GM21737 (cell line): Measurements from ENCODE around the gene MYO18B.

ENCODE experiments used
- ATAC-seq: cut with Tn5 transposase; IDR thresholded peaks from one replicate; pipeline ENCODE4 v1.9.1; 2021; ENCODE audit warnings: mild to moderate bottlenecking, moderate library complexity; ENCODE audit not compliant: unreplicated experiment

MYO18B gene

DNA sequence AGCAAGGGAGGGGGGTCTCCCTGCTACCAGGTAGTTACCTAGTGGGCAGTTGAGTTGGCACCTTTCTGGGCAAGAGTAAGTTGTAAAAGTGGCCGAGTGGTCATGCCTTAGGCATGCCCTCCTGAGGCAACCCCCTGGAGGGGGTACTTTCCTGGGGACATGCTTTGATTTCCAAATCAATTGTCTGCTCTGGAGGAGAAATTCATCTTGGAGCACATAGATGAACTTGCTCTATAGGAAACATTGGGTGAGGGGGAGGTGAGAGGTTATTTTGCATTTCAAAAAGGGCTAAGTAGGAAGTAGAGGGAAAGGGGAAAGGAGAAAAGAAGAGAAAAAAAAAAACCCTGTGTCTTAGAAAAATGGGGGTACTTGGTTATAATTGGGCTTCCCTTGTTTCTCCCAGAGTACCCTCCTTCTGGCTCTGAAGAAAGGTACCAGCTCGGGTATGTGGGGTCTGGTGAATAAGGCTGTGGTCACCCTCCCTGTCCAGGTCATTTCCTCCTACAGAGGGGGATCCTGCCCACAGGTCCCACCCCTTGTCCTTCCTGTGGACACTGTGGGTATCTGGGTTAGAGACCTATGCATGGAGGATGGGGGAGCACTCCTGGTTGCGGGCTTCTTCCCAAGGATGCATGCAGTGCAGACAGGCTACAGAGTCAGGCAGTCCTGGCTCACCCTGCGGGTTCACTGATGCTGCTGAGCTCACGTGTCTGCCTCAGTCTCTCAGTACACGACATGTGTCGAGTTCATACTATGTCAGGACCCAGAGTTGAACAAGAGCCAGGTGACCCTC lies 193.5 kb downstream of the MYO18B start:
- ATAC-seq = no peak

GRCh38 chr22:25938151-25938550 lies 196.2 kb downstream of the MYO18B start:
- ATAC-seq = no peak

DNA sequence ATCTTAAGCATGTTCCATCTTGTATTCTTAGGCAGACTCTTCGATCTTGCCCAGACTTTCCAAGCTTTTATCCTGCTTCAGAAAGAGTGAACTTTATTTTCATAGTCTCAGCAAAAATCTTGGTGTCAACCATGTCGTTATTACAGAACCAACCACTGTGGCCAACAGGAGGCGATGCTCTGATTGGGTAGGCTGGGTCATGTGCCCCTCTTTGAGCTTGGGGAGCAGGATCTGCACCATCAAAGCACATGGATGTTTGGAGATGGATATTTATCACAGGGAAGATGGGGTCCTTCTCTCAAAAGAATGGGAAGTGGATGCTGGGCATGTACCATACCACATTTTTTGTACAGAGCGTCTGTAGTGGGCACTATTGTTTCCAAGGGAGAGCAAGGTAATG lies 197.4 kb downstream of the MYO18B start:
- ATAC-seq = no peak

DNA sequence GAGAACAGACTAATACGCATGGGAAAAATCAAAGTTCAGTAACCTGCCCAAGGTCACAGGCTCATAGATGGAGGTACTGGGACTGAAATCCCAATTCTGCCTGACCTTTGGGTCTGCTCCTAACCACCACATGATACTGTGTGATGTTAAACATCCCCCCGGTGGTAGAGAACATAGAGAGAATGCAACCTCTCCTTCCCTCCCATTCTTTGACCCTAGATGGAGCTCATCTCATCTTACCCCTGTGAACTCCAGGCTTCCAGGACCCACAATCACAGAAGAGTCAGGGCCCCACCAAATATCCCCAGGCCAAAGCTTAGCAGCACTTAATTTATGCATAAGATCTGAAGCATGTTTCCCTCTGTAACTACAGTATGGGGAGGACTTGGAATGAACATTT lies 198.5 kb downstream of the MYO18B start:
- no peak for ATAC-seq

DNA sequence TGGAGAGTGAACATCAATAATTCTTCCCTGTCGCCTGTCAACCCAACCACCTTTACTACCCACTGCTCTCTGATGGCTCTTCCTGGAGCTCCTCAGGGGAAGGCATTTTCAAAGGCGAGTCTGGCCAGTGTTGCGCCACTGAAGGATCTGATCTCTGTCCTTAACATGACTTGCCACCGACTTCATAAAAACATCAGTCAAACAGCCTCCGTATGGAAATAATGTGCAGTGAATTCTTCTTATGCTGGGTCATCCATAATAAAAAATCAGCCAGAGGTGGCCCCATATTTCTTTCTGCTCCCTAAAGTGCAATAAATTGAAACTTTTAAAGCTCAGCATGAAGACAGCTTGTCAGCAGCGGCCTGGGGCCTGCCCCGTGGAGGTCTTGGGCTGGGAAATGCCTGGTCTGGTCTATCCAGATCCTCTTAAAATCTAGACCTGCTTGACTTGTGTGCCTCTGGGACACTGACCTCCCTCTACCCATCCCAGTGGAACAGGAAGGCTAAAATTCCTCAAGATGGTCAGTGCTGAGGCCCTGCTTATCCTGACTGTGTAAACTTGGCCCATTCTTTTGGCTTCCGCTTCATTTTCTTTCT lies 199.5 kb downstream of the MYO18B start:
- no peak for ATAC-seq

- no peak for ATAC-seq
These were observed 200.3 kb downstream of the MYO18B start for GRCh38 chr22:25942115-25942855.

- no peak for ATAC-seq
These were observed 200.9 kb downstream of the MYO18B start for GRCh38 chr22:25942856-25943411.

DNA sequence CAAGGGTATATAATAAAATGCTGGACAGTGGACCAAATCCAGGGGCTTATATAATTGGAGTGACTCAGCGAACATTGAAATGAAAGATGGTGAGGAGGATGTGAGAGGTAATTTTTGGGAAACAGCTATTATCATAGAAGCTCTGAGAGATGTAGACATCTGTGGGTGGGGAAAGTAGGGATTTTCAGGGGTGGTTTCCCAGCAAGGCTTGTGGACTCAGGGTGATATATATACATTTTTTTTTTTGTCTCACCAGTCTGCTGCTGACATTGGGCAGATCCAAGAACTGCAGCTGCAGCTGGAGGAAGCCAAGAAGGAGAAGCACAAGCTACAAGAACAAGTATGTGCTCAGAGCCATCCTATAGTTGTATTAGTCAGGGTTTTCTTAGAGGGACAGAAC lies 208.1 kb downstream of the MYO18B start:
- no peak for ATAC-seq

- ATAC-seq = no peak
These were observed 211.3 kb downstream of the MYO18B start for GRCh38 chr22:25953276-25953675.

DNA sequence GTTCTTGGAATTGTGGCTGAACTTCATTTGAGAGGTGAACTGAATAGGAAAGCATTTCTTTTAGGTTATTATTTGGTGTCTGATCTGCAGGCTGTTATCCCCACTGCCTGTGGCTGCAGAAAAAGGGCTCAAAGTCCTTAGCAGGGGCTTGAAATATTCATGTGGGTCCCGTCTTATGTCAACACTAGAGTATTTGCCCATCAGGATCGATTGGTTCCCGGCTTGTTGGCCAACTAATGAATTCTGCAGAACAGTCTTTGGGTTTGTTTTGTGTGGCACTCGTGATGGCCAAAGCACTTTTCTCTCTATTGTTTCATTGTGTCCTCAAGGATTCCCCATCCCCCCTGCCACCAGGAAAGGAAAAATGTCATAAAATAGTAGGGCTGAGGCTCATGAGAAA lies 211.9 kb downstream of the MYO18B start:
- ATAC-seq = no peak

DNA sequence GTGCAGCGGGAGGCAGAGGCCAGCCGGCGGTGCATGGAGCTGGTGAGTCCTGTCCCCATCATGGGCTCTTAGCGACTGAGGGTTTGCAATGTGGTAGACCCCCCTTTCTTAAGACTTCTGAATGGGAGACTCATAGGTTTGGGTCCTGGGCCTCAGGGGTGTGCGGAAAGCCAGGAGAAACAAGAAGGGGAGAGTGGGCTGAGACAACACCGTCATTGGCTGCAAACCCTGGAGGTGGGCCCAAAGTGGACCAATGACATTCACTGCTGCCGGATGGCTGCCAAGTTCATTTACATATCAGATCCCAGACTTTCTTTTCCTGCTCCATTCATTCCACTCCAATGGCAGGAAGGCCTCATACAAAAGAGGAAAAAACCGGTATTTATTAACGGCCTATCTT lies 213.3 kb downstream of the MYO18B start:
- no peak for ATAC-seq

DNA sequence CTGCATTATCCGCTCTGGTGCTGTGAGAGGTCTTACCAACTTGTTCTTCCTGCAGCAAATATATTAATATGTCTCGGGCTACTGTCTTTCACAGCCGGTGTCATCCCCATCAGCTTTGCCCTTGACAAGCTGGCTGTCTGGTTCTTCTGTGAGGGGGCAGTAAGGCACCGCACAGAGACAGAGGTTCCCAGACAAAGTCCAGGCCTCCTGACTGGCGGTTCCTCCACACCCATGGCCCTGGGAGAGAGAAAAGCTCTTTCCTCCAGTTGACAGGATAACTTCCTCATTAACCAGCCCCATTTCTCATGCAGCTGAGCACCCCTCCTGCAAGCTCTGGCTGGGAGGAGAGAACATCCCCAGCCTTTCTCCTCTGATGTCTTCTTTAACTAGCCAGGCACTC lies 214.8 kb downstream of the MYO18B start:
- ATAC-seq = no peak

GRCh38 chr22:25959818-25960774 lies 218.1 kb downstream of the MYO18B start:
- no peak for ATAC-seq

GRCh38 chr22:25961699-25962098 lies 219.7 kb downstream of the MYO18B start:
- ATAC-seq = no peak

GRCh38 chr22:25962711-25963110 lies 220.7 kb downstream of the MYO18B start:
- no peak for ATAC-seq

DNA sequence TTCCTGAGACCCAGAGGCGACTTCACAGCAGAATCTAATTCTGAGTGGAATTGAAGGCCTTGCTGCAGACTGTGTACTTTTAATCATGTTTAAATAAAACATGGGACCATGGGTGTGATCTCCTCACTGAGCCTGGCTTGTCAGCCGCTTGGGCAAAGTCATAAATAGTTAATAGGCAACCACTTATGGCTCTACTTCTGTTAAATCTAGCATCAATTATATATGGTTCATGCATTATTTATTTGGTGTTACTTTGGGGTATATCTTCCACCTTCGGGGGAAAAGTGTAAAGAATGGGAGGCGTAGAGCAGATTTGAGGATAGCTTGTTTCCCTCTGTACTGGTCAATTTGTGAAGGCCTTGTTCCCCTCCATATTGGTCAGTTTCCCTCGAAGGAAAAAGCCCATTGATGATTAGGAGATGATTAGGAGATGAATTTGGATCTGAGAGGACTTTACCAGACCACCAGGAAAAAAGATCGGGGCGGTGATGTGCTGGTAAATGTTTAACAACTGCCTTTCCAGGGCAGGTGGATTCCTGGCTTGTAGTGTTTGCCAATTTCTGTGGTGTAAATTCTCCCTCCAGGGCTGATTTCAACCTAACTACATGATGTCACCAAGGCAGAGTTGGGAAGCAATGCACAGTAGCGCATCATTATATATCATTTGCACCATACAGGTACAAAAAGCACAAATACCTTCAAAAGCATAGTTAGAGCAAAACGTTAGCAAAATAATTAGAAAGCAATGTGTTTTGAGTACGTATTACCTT lies 223.2 kb downstream of the MYO18B start:
- ATAC-seq = no peak

DNA sequence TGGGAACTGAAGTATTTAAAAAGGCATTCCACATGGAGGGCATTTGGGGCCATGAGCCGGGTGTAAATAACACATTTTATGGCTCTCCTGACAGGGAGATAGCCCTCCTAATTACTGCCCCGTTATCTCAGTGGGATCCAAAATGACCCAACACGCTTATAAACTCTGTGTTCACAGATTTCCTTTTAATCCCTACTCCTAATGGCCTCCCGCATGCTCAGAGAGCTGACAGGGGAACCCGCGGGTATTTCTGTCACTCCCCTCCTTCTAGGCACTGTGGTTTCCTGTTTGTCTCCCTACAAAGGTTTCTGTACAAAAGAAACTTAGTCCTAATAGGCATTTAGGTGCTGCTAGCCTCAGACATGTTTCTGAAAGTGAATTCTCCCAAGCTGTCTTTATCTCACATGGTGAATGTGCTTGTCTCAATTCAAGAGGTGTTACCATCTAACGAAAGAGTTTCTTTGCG lies 224.5 kb downstream of the MYO18B start:
- ATAC-seq = no peak

- ATAC-seq = no peak
These were observed 227.3 kb downstream of the MYO18B start for GRCh38 chr22:25969286-25969685.

DNA sequence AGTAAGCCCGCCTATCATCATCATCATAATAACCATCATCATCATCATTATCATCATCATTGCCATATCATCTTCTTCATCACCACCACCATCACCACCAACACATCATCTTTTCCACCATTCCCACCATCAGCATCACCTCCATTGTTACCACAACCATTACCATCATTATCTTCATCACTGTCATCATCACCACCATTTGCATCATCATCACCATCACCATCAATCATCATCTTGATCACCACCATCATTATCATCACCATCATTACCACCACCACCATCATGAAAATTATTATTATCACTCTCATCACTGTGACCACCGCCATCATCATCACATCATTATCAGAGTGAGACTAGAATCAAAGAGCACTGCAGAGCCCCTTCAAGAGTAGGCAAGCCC lies 227.9 kb downstream of the MYO18B start:
- no peak for ATAC-seq
